ENCODE results near the gene MRPL12. TPM values are rescaled to one million over a fixed set of nuclear protein-coding genes. Genes with fewer than 3 reads are reported as not detected.

The MRPL12 gene
- total RNA-seq, 1 experiment from 2014 or later: 140 TPM

DNA sequence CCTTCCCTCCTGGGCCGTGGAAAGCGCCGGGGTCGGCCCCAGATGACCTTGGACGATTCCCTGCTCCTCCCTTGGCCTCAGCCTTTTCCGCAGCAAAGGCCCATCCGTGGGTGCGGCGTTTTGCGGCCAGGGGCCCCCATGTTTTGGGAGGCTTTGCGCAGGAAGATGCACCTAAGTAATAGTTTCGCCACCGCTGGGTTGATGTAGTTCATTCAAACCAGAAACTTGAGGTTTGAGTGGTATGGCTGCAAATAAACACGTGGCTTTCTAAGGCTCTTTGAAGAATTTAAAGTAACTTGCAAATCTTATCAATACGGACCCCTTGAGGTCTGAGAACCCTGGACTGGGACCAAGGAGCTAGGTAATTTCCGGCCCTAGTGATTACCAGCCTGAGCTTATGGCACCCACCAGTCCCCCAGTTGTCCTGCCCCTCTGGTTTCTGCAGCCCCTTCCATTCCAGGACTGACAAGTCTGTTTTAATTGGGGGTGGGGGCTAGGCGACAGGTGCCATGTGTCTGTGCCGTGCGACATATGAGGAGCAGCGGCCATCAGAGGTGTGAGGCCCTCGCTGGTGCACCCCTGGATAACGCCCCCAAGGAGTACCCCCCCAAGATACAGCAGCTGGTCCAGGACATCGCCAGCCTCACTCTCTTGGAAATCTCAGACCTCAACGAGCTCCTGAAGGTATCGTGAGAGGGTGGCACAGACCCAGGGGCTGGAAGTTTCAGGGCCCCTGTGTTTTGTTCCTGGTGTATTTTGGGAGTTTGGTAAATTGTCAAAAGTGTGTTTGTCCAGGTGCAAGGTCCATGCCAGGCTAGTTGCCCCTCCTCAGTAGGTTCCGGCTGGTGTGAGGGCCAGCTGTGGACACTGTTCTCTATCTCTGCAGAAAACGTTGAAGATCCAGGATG lies 834 bp downstream of the MRPL12 start:
- H3K56ac ChIP-seq (ENCODE audit: insufficient read length, low read depth, low read length): no peak overlapping the region
- peaks cover 8% of the 10 kb centered on the region; the same call in 1 of the 2 replicates for H3K79me2 ChIP-seq (ENCODE audit: insufficient read depth, low read length)
- peak overlapping the region; percentile 86 for H3K14ac ChIP-seq (ENCODE audit: insufficient read depth, low read length)
- no peak overlapping the region for H2BK12ac ChIP-seq (ENCODE audit: insufficient read length, low read depth, low read length)
- no peaks in the 10 kb centered on the region for H3K27me3 ChIP-seq (ENCODE audit: insufficient read depth, low read length)
- H3K9me3 Mint-ChIP-seq: no peaks in the 10 kb centered on the region
- peak overlapping the region in 2 of 3 experiments; percentile 77 to 83; a peak in 3 of 7 replicates for H3K27ac Mint-ChIP-seq
- no peak overlapping the region for H4K8ac ChIP-seq (replicated peaks; ENCODE audit: insufficient read length, low read depth, low read length)
- no CpG with 5 or more reads among the region's 27 CpGs for WGBS (ENCODE audit: extremely low coverage, insufficient read length, low lambda C conversion rate)
- H4K5ac ChIP-seq (ENCODE audit: insufficient read length, low read depth, low read length): no peak overlapping the region
- no peaks in the 10 kb centered on the region for H4K20me1 ChIP-seq (ENCODE audit: control insufficient read depth, insufficient read depth, insufficient read length)
- H3T11ph ChIP-seq (ENCODE audit: low read length): no peak overlapping the region
- H3K23me2 ChIP-seq (ENCODE audit: insufficient read length, low read depth, low read length, poor library complexity, severe bottlenecking): peaks cover 19% of the 10 kb centered on the region
- no peak overlapping the region for H2BK120ac ChIP-seq (ENCODE audit: low read depth, low read length, poor library complexity, severe bottlenecking)
- DNase-seq: no peak
- H2BK5ac ChIP-seq (ENCODE audit: insufficient read length, low read length): no peak overlapping the region
- no peak overlapping the region for H2AFZ ChIP-seq (ENCODE audit: low read length)
- H2BK15ac ChIP-seq (ENCODE audit: low read depth, low read length): no peak overlapping the region; the same call in 1 of the 2 replicates
- peak overlapping the region; percentile 84 for H3K4me2 ChIP-seq (ENCODE audit: insufficient read depth, insufficient read length, low read length)
- H3K9me3 ChIP-seq (ENCODE audit: control insufficient read depth, low read depth, low read length): no peaks in the 10 kb centered on the region
- peaks cover 6 to 17% of the 10 kb centered on the region in 2 experiments for H3K4me1 Mint-ChIP-seq
- no peak overlapping the region for H4K91ac ChIP-seq (ENCODE audit: insufficient read length, low read depth, low read length)
- H2AK5ac ChIP-seq (ENCODE audit: insufficient read length, low read length): no peak overlapping the region
- no peaks in the 10 kb centered on the region; the same call in 1 of the 2 replicates for H3K27me3 Mint-ChIP-seq (ENCODE audit: low read depth)
- TF ChIP-seq, protein P1, sequence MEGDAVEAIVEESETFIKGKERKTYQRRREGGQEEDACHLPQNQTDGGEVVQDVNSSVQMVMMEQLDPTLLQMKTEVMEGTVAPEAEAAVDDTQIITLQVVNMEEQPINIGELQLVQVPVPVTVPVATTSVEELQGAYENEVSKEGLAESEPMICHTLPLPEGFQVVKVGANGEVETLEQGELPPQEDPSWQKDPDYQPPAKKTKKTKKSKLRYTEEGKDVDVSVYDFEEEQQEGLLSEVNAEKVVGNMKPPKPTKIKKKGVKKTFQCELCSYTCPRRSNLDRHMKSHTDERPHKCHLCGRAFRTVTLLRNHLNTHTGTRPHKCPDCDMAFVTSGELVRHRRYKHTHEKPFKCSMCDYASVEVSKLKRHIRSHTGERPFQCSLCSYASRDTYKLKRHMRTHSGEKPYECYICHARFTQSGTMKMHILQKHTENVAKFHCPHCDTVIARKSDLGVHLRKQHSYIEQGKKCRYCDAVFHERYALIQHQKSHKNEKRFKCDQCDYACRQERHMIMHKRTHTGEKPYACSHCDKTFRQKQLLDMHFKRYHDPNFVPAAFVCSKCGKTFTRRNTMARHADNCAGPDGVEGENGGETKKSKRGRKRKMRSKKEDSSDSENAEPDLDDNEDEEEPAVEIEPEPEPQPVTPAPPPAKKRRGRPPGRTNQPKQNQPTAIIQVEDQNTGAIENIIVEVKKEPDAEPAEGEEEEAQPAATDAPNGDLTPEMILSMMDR (conservative IDR thresholded peaks at IDR 0.05): no peak
- no peak overlapping the region for H3K23ac ChIP-seq (ENCODE audit: insufficient read length, low read depth, low read length)
- H3K27ac ChIP-seq (ENCODE audit: insufficient read length, low read depth, low read length): no peak overlapping the region
- H3K4ac ChIP-seq (ENCODE audit: low read depth, low read length): no peak overlapping the region
- peaks cover 30 to 68% (median 47%) of the 10 kb centered on the region in 3 experiments for H3K36me3 Mint-ChIP-seq (ENCODE audit: insufficient read depth in 1 of 3, low read depth in 3 of 3)
- peak overlapping the region; percentile 25 for H3K18ac ChIP-seq (ENCODE audit: insufficient read length, low read depth, low read length)
- peak overlapping the region; percentile 89 to 93 for H3K4me3 Mint-ChIP-seq
- peaks cover 8% of the 10 kb centered on the region for H3K79me1 ChIP-seq (ENCODE audit: insufficient read depth, low read depth, low read length, poor library complexity, severe bottlenecking)
- 0 out of 2 replicates have a peak, but pooled peaks cover 4% of the 10 kb centered on the region for H3K4me1 ChIP-seq (ENCODE audit: insufficient read depth, low read length)
- H2BK20ac ChIP-seq (ENCODE audit: low read depth, low read length, poor library complexity, severe bottlenecking): no peak overlapping the region
- H3K9ac ChIP-seq (ENCODE audit: extremely low read depth, insufficient read length, low read length): peak overlapping the region; percentile 84

Data from H9 (cell line).